Central memory CD8-positive, alpha-beta T cell (primary cell): ENCODE results near the gene NDUFA7.
"Not testable (repeated sequence)": the region's sequence is repeated elsewhere in the genome, so short reads cannot be mapped to it uniquely, and the experiment has no call there.

Source experiments
- ATAC-seq: fragments of 150-1000 bp; cut with Tn5 transposase; replicated peaks from 2 replicates; pipeline ENCODE4 v1.10.0; 2022; ENCODE audit warnings: mild to moderate bottlenecking, moderate FRiP score, moderate number of reproducible peaks; ENCODE audit not compliant: poor library complexity, severe bottlenecking; ENCODE audit errors: extremely low read depth
- DNase-seq, 2 donors: peaks; one replicate each; pipeline ENCODE4 v3.0.0; 2021; ENCODE audit warnings: low spot score in 2 of 2
- H3K27ac Mint-ChIP-seq: one replicate; pipeline ENCODE4 v1.8.0; 2022; ENCODE audit warnings: low read depth, mild to moderate bottlenecking, moderate library complexity, mixed read lengths
- H3K27me3 Mint-ChIP-seq: one replicate; pipeline ENCODE4 v1.8.0; 2022; ENCODE audit warnings: mixed read lengths
- H3K36me3 Mint-ChIP-seq: one replicate; pipeline ENCODE4 v1.8.0; 2022; ENCODE audit warnings: mild to moderate bottlenecking, moderate library complexity, mixed read lengths; ENCODE audit not compliant: insufficient read depth
- H3K4me1 Mint-ChIP-seq: one replicate; pipeline ENCODE4 v1.8.0; 2022; ENCODE audit warnings: mixed read lengths
- H3K4me3 Mint-ChIP-seq: one replicate; pipeline ENCODE4 v1.8.0; 2022; ENCODE audit warnings: mild to moderate bottlenecking, moderate library complexity, mixed read lengths
- H3K9me3 Mint-ChIP-seq: one replicate; pipeline ENCODE4 v1.8.0; 2022; ENCODE audit warnings: mixed read lengths

The NDUFA7 gene

GRCh38 chr19:8307965-8308866 lies 13.0 kb downstream of the NDUFA7 start, which contains the start of gene CD320:
Gene CD320, minus strand, starts transcription at chr19:8308358. Its CDS starts 68 bp downstream, at chr19:8308290.
- ATAC-seq = peak; percentile 95
- H3K27me3 Mint-ChIP-seq = no peaks in the 10 kb centered on the region
- no peaks in the 10 kb centered on the region for H3K9me3 Mint-ChIP-seq
- H3K4me1 Mint-ChIP-seq = peaks cover 31% of the 10 kb centered on the region
- H3K36me3 Mint-ChIP-seq = peaks cover 15% of the 10 kb centered on the region
- peak within 1 kb of the TSS; percentile 91 for H3K4me3 Mint-ChIP-seq
- DNase-seq = peak; percentile 64 to 79
- H3K27ac Mint-ChIP-seq = peak within 1 kb of the TSS; percentile 93

- H3K27me3 Mint-ChIP-seq = no peaks in the 10 kb centered on the region
These were observed 13.7 kb downstream of the NDUFA7 start for GRCh38 chr19:8307400-8307964.

GRCh38 chr19:8306235-8307054 lies 14.7 kb downstream of the NDUFA7 start:
- Mint-ChIP-seq H3K9me3 (no peaks in the 10 kb centered on the region), H3K4me1 (peaks cover 31% of the 10 kb centered on the region), H3K36me3 (peaks cover 15% of the 10 kb centered on the region), H3K27ac (peak overlapping the region; percentile 93), H3K27me3 (no peaks in the 10 kb centered on the region), H3K4me3 (peak overlapping the region; percentile 91)
- no peak for DNase-seq
- no peak for ATAC-seq

More at GRCh38 chr19:8307400-8307964, 13.7 kb downstream of the NDUFA7 start:
- H3K27ac Mint-ChIP-seq = peak overlapping the region; percentile 93
- H3K4me1 Mint-ChIP-seq = peaks cover 31% of the 10 kb centered on the region
- H3K4me3 Mint-ChIP-seq = peak overlapping the region; percentile 91
- DNase-seq (no peak), ATAC-seq (no peak)
- peaks cover 15% of the 10 kb centered on the region for H3K36me3 Mint-ChIP-seq
- H3K9me3 Mint-ChIP-seq = no peaks in the 10 kb centered on the region

GRCh38 chr19:8305798-8306197 lies 15.4 kb downstream of the NDUFA7 start:
- Mint-ChIP-seq H3K27ac (peak overlapping the region; percentile 93), H3K9me3 (no peaks in the 10 kb centered on the region), H3K36me3 (peaks cover 12% of the 10 kb centered on the region), H3K4me3 (peak overlapping the region; percentile 91), H3K27me3 (no peaks in the 10 kb centered on the region), H3K4me1 (peaks cover 31% of the 10 kb centered on the region)
- ATAC-seq = no peak
- DNase-seq = no peak

GRCh38 chr19:8304841-8305621 lies 16.1 kb downstream of the NDUFA7 start:
- ATAC-seq (no peak), DNase-seq (no peak)
- H3K9me3 Mint-ChIP-seq = no peaks in the 10 kb centered on the region
- H3K36me3 Mint-ChIP-seq = peaks cover 11% of the 10 kb centered on the region
- peak overlapping the region; percentile 68 for H3K27ac Mint-ChIP-seq
- H3K4me1 Mint-ChIP-seq = peaks cover 31% of the 10 kb centered on the region
- H3K27me3 Mint-ChIP-seq = no peaks in the 10 kb centered on the region
- no peak overlapping the region for H3K4me3 Mint-ChIP-seq

GRCh38 chr19:8302734-8303133 lies 18.4 kb downstream of the NDUFA7 start:
- H3K36me3 Mint-ChIP-seq = peaks cover 10% of the 10 kb centered on the region
- ATAC-seq (no peak), DNase-seq (no peak)
- H3K4me1 Mint-ChIP-seq = peaks cover 21% of the 10 kb centered on the region
- H3K27me3 Mint-ChIP-seq = no peaks in the 10 kb centered on the region
- H3K4me3 Mint-ChIP-seq = no peak overlapping the region
- H3K9me3 Mint-ChIP-seq = no peaks in the 10 kb centered on the region
- no peak overlapping the region for H3K27ac Mint-ChIP-seq

- Mint-ChIP-seq H3K27ac (no peak overlapping the region), H3K4me1 (peaks cover 16% of the 10 kb centered on the region), H3K4me3 (no peak overlapping the region), H3K27me3 (no peaks in the 10 kb centered on the region), H3K36me3 (peaks cover 7% of the 10 kb centered on the region), H3K9me3 (no peaks in the 10 kb centered on the region)
- DNase-seq (no peak), ATAC-seq (no peak)
These were observed 18.9 kb downstream of the NDUFA7 start for GRCh38 chr19:8302357-8302691.

- H3K36me3 Mint-ChIP-seq, H3K9me3 Mint-ChIP-seq, H3K4me3 Mint-ChIP-seq, H3K27me3 Mint-ChIP-seq, H3K27ac Mint-ChIP-seq, ATAC-seq, H3K4me1 Mint-ChIP-seq, DNase-seq: not testable (repeated sequence)
These were observed 29.8 kb downstream of the NDUFA7 start for GRCh38 chr19:8291337-8291736.

GRCh38 chr19:8276508-8276907 lies 44.7 kb downstream of the NDUFA7 start:
- H3K4me3 Mint-ChIP-seq, H3K27ac Mint-ChIP-seq, H3K9me3 Mint-ChIP-seq, ATAC-seq, H3K4me1 Mint-ChIP-seq, H3K36me3 Mint-ChIP-seq, DNase-seq, H3K27me3 Mint-ChIP-seq: not testable (repeated sequence)

GRCh38 chr19:8269724-8270123 lies 51.5 kb downstream of the NDUFA7 start:
- Mint-ChIP-seq H3K27ac (peak overlapping the region; percentile 96), H3K4me1 (peaks cover 16% of the 10 kb centered on the region), H3K9me3 (no peaks in the 10 kb centered on the region), H3K4me3 (peak overlapping the region; percentile 86), H3K36me3 (peaks cover 4% of the 10 kb centered on the region), H3K27me3 (no peaks in the 10 kb centered on the region)
- DNase-seq = no peak
- no peak for ATAC-seq

GRCh38 chr19:8265872-8266271 lies 55.3 kb downstream of the NDUFA7 start:
- no peak overlapping the region for H3K27ac Mint-ChIP-seq
- DNase-seq = no peak
- no peak overlapping the region for H3K4me3 Mint-ChIP-seq
- H3K27me3 Mint-ChIP-seq = no peaks in the 10 kb centered on the region
- no peak for ATAC-seq
- H3K36me3 Mint-ChIP-seq = peaks cover 5% of the 10 kb centered on the region
- H3K4me1 Mint-ChIP-seq = peaks cover 16% of the 10 kb centered on the region
- no peaks in the 10 kb centered on the region for H3K9me3 Mint-ChIP-seq

GRCh38 chr19:8264248-8264647 lies 56.9 kb downstream of the NDUFA7 start:
- H3K27ac Mint-ChIP-seq, H3K27me3 Mint-ChIP-seq, H3K36me3 Mint-ChIP-seq, H3K9me3 Mint-ChIP-seq, ATAC-seq, H3K4me3 Mint-ChIP-seq, DNase-seq: not testable (repeated sequence)
- H3K4me1 Mint-ChIP-seq = peaks cover 17% of the 10 kb centered on the region
